Activated CD4-positive, alpha-beta T cell treated with anti-CD3 and anti-CD28 coated beads for 1 hour (primary cell): ENCODE data around the gene ANP32B.
"Not testable (repeated sequence)": the region's sequence is repeated elsewhere in the genome, so short reads cannot be mapped to it uniquely, and the experiment has no call there.

Experiments used
- DNase-seq: peaks from one replicate; pipeline ENCODE4 v3.0.0-alpha.2; 2020

Gene ANP32B

GRCh38 chr9:97982683-97983588, at the start of gene ANP32B:
Gene ANP32B (plus strand): TSS chr9:97983341. CDS start chr9:97983556, 215 bp downstream.
- DNase-seq, result peak; percentile 93

GRCh38 chr9:97934321-97935115, 48.6 kb upstream of the ANP32B start:
- no peak for DNase-seq

- no peak for DNase-seq
Observed at GRCh38 chr9:97935276-97935675, 47.9 kb upstream of the ANP32B start.

GRCh38 chr9:97936998-97937397, 46.1 kb upstream of the ANP32B start:
- DNase-seq, result no peak

GRCh38 chr9:97938081-97938644, 45.0 kb upstream of the ANP32B start, which contains the start of gene HEMGN:
Gene HEMGN (minus strand): TSS chr9:97938172. CDS start chr9:97938136, 36 bp downstream.
- DNase-seq, result peak; percentile 13

- no peak for DNase-seq
Observed at GRCh38 chr9:97940233-97940632, 42.9 kb upstream of the ANP32B start.

GRCh38 chr9:97940741-97941140, 42.4 kb upstream of the ANP32B start:
- no peak for DNase-seq

- no peak for DNase-seq
Observed at GRCh38 chr9:97941323-97941722, 41.8 kb upstream of the ANP32B start.

GRCh38 chr9:97943308-97943855, 39.8 kb upstream of the ANP32B start:
- no peak for DNase-seq

GRCh38 chr9:97944612-97945011, 38.5 kb upstream of the ANP32B start:
- DNase-seq, result no peak

GRCh38 chr9:97945470-97945869, 37.7 kb upstream of the ANP32B start:
- DNase-seq, result not testable (repeated sequence)

GRCh38 chr9:97947094-97947493, 36.0 kb upstream of the ANP32B start:
- DNase-seq, result not testable (repeated sequence)

- not testable (repeated sequence) for DNase-seq
Observed at GRCh38 chr9:97950873-97951272, 32.3 kb upstream of the ANP32B start.

GRCh38 chr9:97954550-97954989, 28.6 kb upstream of the ANP32B start:
- peak; percentile 31 for DNase-seq

GRCh38 chr9:97956331-97956730, 26.8 kb upstream of the ANP32B start:
- DNase-seq, result no peak

GRCh38 chr9:97958812-97959511, 24.2 kb upstream of the ANP32B start:
- DNase-seq, result no peak

GRCh38 chr9:97959585-97959984, 23.6 kb upstream of the ANP32B start:
- no peak for DNase-seq

- DNase-seq, result not testable (repeated sequence)
Observed at GRCh38 chr9:97960678-97961328, 22.3 kb upstream of the ANP32B start.

GRCh38 chr9:97961361-97961760, 21.8 kb upstream of the ANP32B start:
- DNase-seq, result no peak

- DNase-seq, result no peak
Observed at GRCh38 chr9:97962136-97962535, 21.0 kb upstream of the ANP32B start.

GRCh38 chr9:97962575-97962974, 20.6 kb upstream of the ANP32B start:
- no peak for DNase-seq

GRCh38 chr9:97963232-97963631, 19.9 kb upstream of the ANP32B start:
- DNase-seq, result no peak
